Endothelial cell of umbilical vein (primary cell): Measurements from ENCODE around the gene MEGF11. TPM values are rescaled to one million over a fixed set of nuclear protein-coding genes. Genes with fewer than 3 reads are reported as not detected.

Experiments
- BruUV-seq: library from RNA; stranded (reverse); fragments of 400-500 nt; replicated peaks from 2 replicates; lab custom pipeline; 2021; lab: Mats Ljungman, UMichigan
- CTCF ChIA-PET: fragments of 300-600, 350-600 bp; sonication (Branson Sonifier 250); formaldehyde crosslinking; loops from one replicate; lab custom pipeline; 2021; ENCODE audit warnings: antibody characterized with exemption, inconsistent platforms; lab: Charles Lee
- POLR2A ChIA-PET: fragments of 300-600, 350-600 bp; sonication (Branson Sonifier 250); formaldehyde crosslinking; loops from one replicate; lab custom pipeline; 2021; ENCODE audit warnings: antibody characterized with exemption, inconsistent platforms; lab: Charles Lee
- DNase-seq: peaks from one replicate; pipeline ENCODE4 v3.0.0-alpha.2; 2011; ENCODE audit warnings: low read depth, low spot score
- FAIRE-seq: peaks from 2 replicates; lab custom pipeline; 2011; peaks lifted over from hg19 to GRCh38; lab: Jason Lieb, UNC
- H2AFZ ChIP-seq: 2 replicates; pipeline ENCODE4 v1.6.0; 2012; ENCODE audit warnings: low read depth, low read length, control low read depth, inconsistent platforms
- H3K27ac ChIP-seq: 2 replicates; pipeline ENCODE4 v1.5.1; 2011; ENCODE audit warnings: low read depth, mild to moderate bottlenecking, control low read depth, low read length, moderate library complexity; ENCODE audit not compliant: insufficient read depth
- H3K27me3 ChIP-seq, 2 experiments: 2 replicates each; pipeline versions ENCODE4 v1.6.0 to v1.6.1; 2011; ENCODE audit warnings: low read length in 2 of 2, mixed read lengths in 1 of 2; ENCODE audit not compliant: control insufficient read depth in 2 of 2, insufficient read depth in 2 of 2
- H3K36me3 ChIP-seq, 2 experiments: 2 replicates in 1 of 2; 3 replicates in 1 of 2; pipeline ENCODE4 v1.5.1; 2011; ENCODE audit warnings: low read length in 2 of 2, mild to moderate bottlenecking in 1 of 2, moderate library complexity in 1 of 2; ENCODE audit not compliant: control insufficient read depth in 2 of 2, insufficient read depth in 2 of 2; ENCODE audit errors: extremely low read depth in 1 of 2
- H3K4me1 ChIP-seq: 3 replicates; pipeline ENCODE4 v1.5.1; 2011; ENCODE audit warnings: mild to moderate bottlenecking, low read length; ENCODE audit not compliant: control insufficient read depth, insufficient read depth; ENCODE audit errors: extremely low read depth
- H3K4me2 ChIP-seq: 2 replicates; pipeline ENCODE4 v1.6.1; 2011; ENCODE audit warnings: low read length, control low read depth, mixed read lengths; ENCODE audit not compliant: insufficient read depth
- H3K4me3 ChIP-seq, 3 experiments: fragments of 200-600 bp in 1 of 3; sonication (generic), shearing (Covaris generic) in 1 of 3; replicated peaks in 1 of 3; 2 replicates each; pipeline ENCODE4 v1.5.1; 2011 to 2016; ENCODE audit warnings: control low read depth in 3 of 3, low read length in 3 of 3, mild to moderate bottlenecking in 2 of 3, inconsistent platforms in 1 of 3, low read depth in 1 of 3, moderate library complexity in 1 of 3; ENCODE audit not compliant: insufficient read depth in 1 of 3
- H3K79me2 ChIP-seq: 2 replicates; pipeline ENCODE4 v1.6.0; 2012; ENCODE audit warnings: low read length, inconsistent platforms; ENCODE audit not compliant: control insufficient read depth, insufficient read depth
- H3K9ac ChIP-seq: replicated peaks from 2 replicates; pipeline ENCODE3; 2011; ENCODE audit warnings: low read length, control low read depth; ENCODE audit not compliant: insufficient read depth; ENCODE audit errors: extremely low read depth
- H3K9me1 ChIP-seq: replicated peaks from 3 replicates; pipeline ENCODE4 v1.6.0; 2011; ENCODE audit warnings: mild to moderate bottlenecking, low read length; ENCODE audit not compliant: control insufficient read depth, insufficient read depth; ENCODE audit errors: extremely low read depth
- H3K9me3 ChIP-seq: replicated peaks from 2 replicates; pipeline ENCODE4 v1.5.1; 2012; ENCODE audit warnings: low read length, inconsistent platforms; ENCODE audit not compliant: control insufficient read depth, insufficient read depth
- H4K20me1 ChIP-seq: replicated peaks from 2 replicates; pipeline ENCODE3; 2011; ENCODE audit warnings: mild to moderate bottlenecking, low read length; ENCODE audit not compliant: control insufficient read depth, insufficient read depth; ENCODE audit errors: extremely low read depth
- EZH2 ChIP-seq: IDR thresholded peaks from 2 replicates; pipeline ENCODE4 v1.6.1; 2012; ENCODE audit warnings: borderline replicate concordance, low read depth, mild to moderate bottlenecking, moderate library complexity, low read length, inconsistent platforms; ENCODE audit not compliant: severe bottlenecking
- FOS ChIP-seq: IDR thresholded peaks from 2 replicates; pipeline ENCODE4 v1.6.1; 2011; ENCODE audit warnings: mild to moderate bottlenecking, low read length, moderate library complexity, borderline replicate concordance; ENCODE audit not compliant: insufficient read depth
- GATA2 ChIP-seq: IDR thresholded peaks from 2 replicates; pipeline ENCODE4 v1.7.0; 2011; ENCODE audit warnings: low read depth, mild to moderate bottlenecking, moderate library complexity, mixed read lengths, low read length; ENCODE audit not compliant: insufficient read length, insufficient read depth
- JUN ChIP-seq: IDR thresholded peaks from 2 replicates; pipeline ENCODE4 v1.6.1; 2011; ENCODE audit warnings: borderline replicate concordance, low read depth; ENCODE audit not compliant: insufficient read length, insufficient read depth
- MYC ChIP-seq: IDR thresholded peaks from one replicate; pipeline ENCODE4 v1.6.1; 2011; ENCODE audit warnings: mild to moderate bottlenecking, low read depth, low read length
- POLR2A ChIP-seq: IDR thresholded peaks from 2 replicates; pipeline ENCODE4 v1.6.1; 2012; ENCODE audit warnings: low read depth, mild to moderate bottlenecking, control low read depth, low read length
- POLR2AphosphoS5 ChIP-seq: IDR thresholded peaks from 2 replicates; pipeline ENCODE4 v1.6.1; 2012; ENCODE audit warnings: low read depth, mild to moderate bottlenecking, control low read depth, low read length, moderate library complexity; ENCODE audit not compliant: insufficient read depth
- dilution Hi-C: fragments of 300-500 bp; cut with MboI; formaldehyde crosslinking; loops from one replicate; pipeline ENCODE4 v1.15.0; 2019; ENCODE audit warnings: low sequenced_read_pairs; ENCODE audit not compliant: extremely low pct_ligation_motif_present
- intact Hi-C: fragments of 100-400 bp; cut with micrococcal nuclease; formaldehyde crosslinking; loops from one replicate; pipeline ENCODE4 v1.10.0; 2022
- polyA plus RNA-seq, 4 experiments: library from polyadenylated mRNA; depleted of rRNA in 3 of 4; stranded (reverse) in 3 of 4; unstranded in 1 of 4; fragments of >200 nt; gene quantifications; 2 replicates each; pipeline versions ENCODE4 v1.2.1 to v1.2.3, GENCODE V29; 2011 to 2012; ENCODE audit warnings: missing spikeins in 1 of 4
- total RNA-seq: library from RNA; stranded (reverse); gene quantifications from 2 replicates; pipeline ENCODE4 v1.2.3, GENCODE V29; 2021
- TF ChIP-seq, protein P1 (sequence below): IDR thresholded peaks from 2 replicates; pipeline ENCODE4 v1.6.1; 2011; ENCODE audit not compliant: insufficient read depth, insufficient read length
- TF ChIP-seq, protein P2 (sequence below), 2 donors: IDR thresholded peaks; 1 replicate in 1 of 2; 2 replicates in 1 of 2; pipeline ENCODE4 v1.5.1; 2011; ENCODE audit warnings: low read length in 2 of 2, mild to moderate bottlenecking in 2 of 2, moderate library complexity in 2 of 2, control low read depth in 1 of 2, inconsistent platforms in 1 of 2, low read depth in 1 of 2; ENCODE audit not compliant: insufficient read depth in 1 of 2; ENCODE audit errors: extremely low read depth in 1 of 2

The MEGF11 gene
- total and polyA plus RNA-seq, 2 donors (not counting 3 experiments of a cell fraction or from before 2014, with no cell fraction given): not detected

DNA sequence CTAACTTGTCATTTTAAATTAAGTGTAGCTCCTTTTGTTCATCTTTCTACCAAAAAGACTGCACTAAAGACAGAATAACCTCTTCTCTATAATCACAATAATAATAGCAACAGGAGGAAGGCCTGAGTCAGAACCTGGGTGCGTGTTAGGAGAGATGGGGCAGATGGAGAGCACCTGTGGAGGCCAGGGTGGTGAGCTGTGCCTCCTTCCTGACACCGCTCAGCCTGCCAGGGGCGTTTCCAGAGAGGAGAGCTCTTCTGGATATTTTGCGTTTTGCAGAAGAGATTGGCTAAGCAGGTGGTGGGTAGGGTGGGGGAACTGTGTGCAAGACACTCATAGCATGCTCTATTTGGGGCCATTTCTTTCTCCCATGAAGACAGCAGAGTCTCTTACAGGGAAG, 83.5 kb downstream of the MEGF11 start:
- ChIA-PET POLR2A (no interaction called here), CTCF (interaction anchor here (0.6 to 1.3 kb wide), 2 partner anchors 10 to 13 kb away, joined by 3 read pairs; no protein-coding TSS in a partner anchor)
- BruUV-seq: no TSS peak
- Histone ChIP-seq H3K4me1 (no peaks in the 10 kb centered on the region), H2AFZ (no peak overlapping the region), H3K36me3 (no peaks in the 10 kb centered on the region), H3K4me2 (no peak overlapping the region), H3K27me3 (peaks cover 6 to 7% of the 10 kb centered on the region in 2 experiments), H3K4me3 (no peak overlapping the region), H4K20me1 (no peaks in the 10 kb centered on the region), H3K27ac (no peak overlapping the region), H3K9ac (no peak overlapping the region), H3K9me3 (no peaks in the 10 kb centered on the region), H3K9me1 (no peaks in the 10 kb centered on the region), H3K79me2 (no peaks in the 10 kb centered on the region)
- intact Hi-C loops (no loop called here), dilution Hi-C loops (no loop called here)
- no peak for FAIRE-seq
- no peak for TF ChIP-seq EZH2
- TF ChIP-seq MYC: no peak
- no peak for TF ChIP-seq POLR2A
- TF ChIP-seq, protein P1, sequence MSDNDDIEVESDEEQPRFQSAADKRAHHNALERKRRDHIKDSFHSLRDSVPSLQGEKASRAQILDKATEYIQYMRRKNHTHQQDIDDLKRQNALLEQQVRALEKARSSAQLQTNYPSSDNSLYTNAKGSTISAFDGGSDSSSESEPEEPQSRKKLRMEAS: no peak
- TF ChIP-seq POLR2AphosphoS5: no peak
- TF ChIP-seq JUN: no peak
- TF ChIP-seq, protein P2, sequence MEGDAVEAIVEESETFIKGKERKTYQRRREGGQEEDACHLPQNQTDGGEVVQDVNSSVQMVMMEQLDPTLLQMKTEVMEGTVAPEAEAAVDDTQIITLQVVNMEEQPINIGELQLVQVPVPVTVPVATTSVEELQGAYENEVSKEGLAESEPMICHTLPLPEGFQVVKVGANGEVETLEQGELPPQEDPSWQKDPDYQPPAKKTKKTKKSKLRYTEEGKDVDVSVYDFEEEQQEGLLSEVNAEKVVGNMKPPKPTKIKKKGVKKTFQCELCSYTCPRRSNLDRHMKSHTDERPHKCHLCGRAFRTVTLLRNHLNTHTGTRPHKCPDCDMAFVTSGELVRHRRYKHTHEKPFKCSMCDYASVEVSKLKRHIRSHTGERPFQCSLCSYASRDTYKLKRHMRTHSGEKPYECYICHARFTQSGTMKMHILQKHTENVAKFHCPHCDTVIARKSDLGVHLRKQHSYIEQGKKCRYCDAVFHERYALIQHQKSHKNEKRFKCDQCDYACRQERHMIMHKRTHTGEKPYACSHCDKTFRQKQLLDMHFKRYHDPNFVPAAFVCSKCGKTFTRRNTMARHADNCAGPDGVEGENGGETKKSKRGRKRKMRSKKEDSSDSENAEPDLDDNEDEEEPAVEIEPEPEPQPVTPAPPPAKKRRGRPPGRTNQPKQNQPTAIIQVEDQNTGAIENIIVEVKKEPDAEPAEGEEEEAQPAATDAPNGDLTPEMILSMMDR (IDR thresholded peaks at IDR 0.05; ENCODE audit: extremely low read depth in 1 of 2, insufficient read depth in 1 of 2, low read depth in 1 of 2, low read length in 2 of 2): no peak
- no peak for TF ChIP-seq FOS
- no peak for TF ChIP-seq GATA2
- no peak for DNase-seq
